Transverse colon (tissue), 3 donors: ENCODE results near the gene SPDYC.

Experiments used
- EP300 ChIP-seq: sonication (generic); formaldehyde crosslinking; IDR thresholded peaks from one replicate; pipeline ENCODE4 v1.6.1; 2017; ENCODE audit warnings: antibody characterized with exemption, low read depth
- POLR2A ChIP-seq: fragments of 450-650 bp; IDR thresholded peaks from one replicate; pipeline ENCODE4 v1.6.1; 2016; ENCODE audit warnings: antibody characterized with exemption, mild to moderate bottlenecking, moderate library complexity
- POLR2AphosphoS5 ChIP-seq, 3 donors: sonication (generic); formaldehyde crosslinking; IDR thresholded peaks; one replicate each; pipeline ENCODE4 v1.6.1; 2016; ENCODE audit warnings: antibody characterized with exemption in 3 of 3

- TF ChIP-seq EP300 (no peak), POLR2A (no peak), POLR2AphosphoS5 (IDR thresholded peaks at IDR 0.05) (no peak)
Observed at GRCh38 chr11:65205602-65205967, 35.6 kb downstream of the SPDYC start.
